ENCODE measurements around the gene PM20D2.

Gene PM20D2

GRCh38 chr6:89145091-89145955 lies 532 bp upstream of the PM20D2 start:
- Histone ChIP-seq H3K9me3 (ENCODE audit: control insufficient read depth in 1 of 2, low read length in 2 of 2) (no peaks in the 10 kb centered on the region), H3K4me3 (ENCODE audit: low read depth in 1 of 2, low read length in 2 of 2) (peak overlapping the region; percentile 84 to 86), H3K27me3 (ENCODE audit: control insufficient read depth in 1 of 2, insufficient read depth in 2 of 2, low read length in 2 of 2) (no peaks in the 10 kb centered on the region), H3K36me3 (ENCODE audit: control insufficient read depth in 1 of 2, insufficient read depth in 2 of 2, low read length in 2 of 2) (peaks cover 0 to 3% of the 10 kb centered on the region in 2 donors), H3K4me1 (ENCODE audit: control insufficient read depth in 1 of 2, insufficient read depth in 2 of 2, low read length in 2 of 2) (peaks cover 0 to 13% of the 10 kb centered on the region in 2 donors), H3K27ac (ENCODE audit: low read depth, low read length) (peak overlapping the region; percentile 68), H3K9ac (ENCODE audit: low read depth in 1 of 2, low read length in 2 of 2) (peak overlapping the region; percentile 62 to 83)

GRCh38 chr6:89146718-89147700 lies 1.2 kb downstream of the PM20D2 start:
- H3K4me3 ChIP-seq (ENCODE audit: low read depth in 1 of 2, low read length in 2 of 2), result peak overlapping the region; percentile 84 to 86
- H3K9me3 ChIP-seq (ENCODE audit: control insufficient read depth in 1 of 2, low read length in 2 of 2), result no peaks in the 10 kb centered on the region
- H3K9ac ChIP-seq (ENCODE audit: low read depth in 1 of 2, low read length in 2 of 2), result peak overlapping the region; percentile 62 to 83
- H3K27ac ChIP-seq (ENCODE audit: low read depth, low read length), result peak overlapping the region; percentile 68
- peaks cover 0 to 3% of the 10 kb centered on the region in 2 donors for H3K36me3 ChIP-seq (ENCODE audit: control insufficient read depth in 1 of 2, insufficient read depth in 2 of 2, low read length in 2 of 2)
- peaks cover 0 to 8% of the 10 kb centered on the region in 2 donors for H3K4me1 ChIP-seq (ENCODE audit: control insufficient read depth in 1 of 2, insufficient read depth in 2 of 2, low read length in 2 of 2)
- H3K27me3 ChIP-seq (ENCODE audit: control insufficient read depth in 1 of 2, insufficient read depth in 2 of 2, low read length in 2 of 2), result no peaks in the 10 kb centered on the region

GRCh38 chr6:89148016-89148750 lies 2.3 kb downstream of the PM20D2 start:
- Histone ChIP-seq H3K4me3 (ENCODE audit: low read depth in 1 of 2, low read length in 2 of 2) (no peak overlapping the region), H3K4me1 (ENCODE audit: control insufficient read depth in 1 of 2, insufficient read depth in 2 of 2, low read length in 2 of 2) (peaks cover 0 to 8% of the 10 kb centered on the region in 2 donors), H3K27ac (ENCODE audit: low read depth, low read length) (no peak overlapping the region), H3K9ac (ENCODE audit: low read depth in 1 of 2, low read length in 2 of 2) (no peak overlapping the region), H3K36me3 (ENCODE audit: control insufficient read depth in 1 of 2, insufficient read depth in 2 of 2, low read length in 2 of 2) (peaks cover 0 to 3% of the 10 kb centered on the region in 2 donors), H3K9me3 (ENCODE audit: control insufficient read depth in 1 of 2, low read length in 2 of 2) (no peaks in the 10 kb centered on the region), H3K27me3 (ENCODE audit: control insufficient read depth in 1 of 2, insufficient read depth in 2 of 2, low read length in 2 of 2) (no peaks in the 10 kb centered on the region)

DNA sequence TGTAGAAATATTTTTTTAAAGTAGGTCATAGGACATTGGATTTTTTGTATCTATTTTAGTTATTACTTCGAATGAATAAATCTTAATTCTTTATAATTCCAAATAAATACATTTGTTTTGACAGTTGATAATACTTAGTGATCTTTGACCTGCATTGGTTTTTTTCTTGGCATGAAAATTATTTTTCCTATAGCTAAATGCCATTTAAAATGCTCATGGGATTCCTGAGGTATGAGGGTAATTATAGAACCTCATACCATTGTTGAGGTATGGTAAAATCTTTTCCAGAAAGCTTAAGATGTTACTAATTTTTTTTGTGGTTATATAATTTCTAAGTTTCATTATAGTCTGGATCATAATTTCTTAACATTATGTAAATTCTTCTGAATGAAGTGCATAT lies 8.3 kb downstream of the PM20D2 start:
- H3K27ac ChIP-seq (ENCODE audit: low read depth, low read length), result no peak overlapping the region

DNA sequence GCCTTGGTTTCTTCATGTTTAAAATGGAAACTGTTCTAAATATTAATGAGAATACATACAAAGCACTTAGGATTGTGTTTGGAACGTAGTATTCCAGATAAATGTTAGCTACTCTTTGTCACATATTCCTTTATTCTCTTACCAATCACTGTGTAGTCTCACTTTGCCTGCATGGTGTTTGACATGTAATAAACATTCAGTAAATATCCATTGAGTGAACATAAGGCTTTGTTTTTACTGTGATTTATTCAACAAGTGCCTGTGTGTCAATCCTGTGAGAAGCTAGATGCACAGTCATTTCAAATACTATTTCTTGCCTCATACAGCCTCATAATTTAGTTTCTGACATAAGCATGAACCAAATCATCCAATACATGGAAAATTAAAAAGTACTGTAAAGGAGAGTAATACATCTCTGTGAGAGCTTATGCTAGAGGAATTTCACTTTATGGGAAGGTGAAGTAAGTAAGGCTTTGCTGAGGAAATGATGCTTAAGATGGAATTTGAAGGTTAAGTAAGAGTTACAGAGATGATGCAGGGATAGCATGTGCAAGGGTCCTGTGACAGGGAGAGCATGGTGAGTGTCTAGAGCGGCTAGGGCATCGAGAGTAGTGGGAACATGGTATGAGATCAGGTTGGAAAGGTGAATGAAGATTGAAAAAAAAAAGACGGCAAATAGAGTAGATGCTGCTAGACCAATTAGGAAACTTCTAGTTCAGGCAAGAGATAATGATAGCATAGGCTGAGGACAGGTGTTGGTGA lies 14.7 kb downstream of the PM20D2 start:
- no peak overlapping the region for H3K9ac ChIP-seq (ENCODE audit: low read depth in 1 of 2, low read length in 2 of 2)
- no peaks in the 10 kb centered on the region for H3K27me3 ChIP-seq (ENCODE audit: control insufficient read depth in 1 of 2, insufficient read depth in 2 of 2, low read length in 2 of 2)
- H3K27ac ChIP-seq (ENCODE audit: low read depth, low read length), result no peak overlapping the region
- H3K4me3 ChIP-seq (ENCODE audit: low read depth in 1 of 2, low read length in 2 of 2), result no peak overlapping the region
- H3K4me1 ChIP-seq (ENCODE audit: control insufficient read depth in 1 of 2, insufficient read depth in 2 of 2, low read length in 2 of 2), result no peaks in the 10 kb centered on the region
- H3K9me3 ChIP-seq (ENCODE audit: control insufficient read depth in 1 of 2, low read length in 2 of 2), result no peaks in the 10 kb centered on the region
- peaks cover 15 to 38% of the 10 kb centered on the region in 2 donors for H3K36me3 ChIP-seq (ENCODE audit: control insufficient read depth in 1 of 2, insufficient read depth in 2 of 2, low read length in 2 of 2)

More for the DNA sequence above, 8.3 kb downstream of the PM20D2 start:
- Histone ChIP-seq H3K27me3 (ENCODE audit: control insufficient read depth in 1 of 2, insufficient read depth in 2 of 2, low read length in 2 of 2) (no peaks in the 10 kb centered on the region), H3K36me3 (ENCODE audit: control insufficient read depth in 1 of 2, insufficient read depth in 2 of 2, low read length in 2 of 2) (peaks cover 2 to 3% of the 10 kb centered on the region in 2 donors), H3K4me1 (ENCODE audit: control insufficient read depth in 1 of 2, insufficient read depth in 2 of 2, low read length in 2 of 2) (no peaks in the 10 kb centered on the region), H3K9me3 (ENCODE audit: control insufficient read depth in 1 of 2, low read length in 2 of 2) (no peaks in the 10 kb centered on the region), H3K4me3 (ENCODE audit: low read depth in 1 of 2, low read length in 2 of 2) (no peak overlapping the region), H3K9ac (ENCODE audit: low read depth in 1 of 2, low read length in 2 of 2) (no peak overlapping the region)

DNA sequence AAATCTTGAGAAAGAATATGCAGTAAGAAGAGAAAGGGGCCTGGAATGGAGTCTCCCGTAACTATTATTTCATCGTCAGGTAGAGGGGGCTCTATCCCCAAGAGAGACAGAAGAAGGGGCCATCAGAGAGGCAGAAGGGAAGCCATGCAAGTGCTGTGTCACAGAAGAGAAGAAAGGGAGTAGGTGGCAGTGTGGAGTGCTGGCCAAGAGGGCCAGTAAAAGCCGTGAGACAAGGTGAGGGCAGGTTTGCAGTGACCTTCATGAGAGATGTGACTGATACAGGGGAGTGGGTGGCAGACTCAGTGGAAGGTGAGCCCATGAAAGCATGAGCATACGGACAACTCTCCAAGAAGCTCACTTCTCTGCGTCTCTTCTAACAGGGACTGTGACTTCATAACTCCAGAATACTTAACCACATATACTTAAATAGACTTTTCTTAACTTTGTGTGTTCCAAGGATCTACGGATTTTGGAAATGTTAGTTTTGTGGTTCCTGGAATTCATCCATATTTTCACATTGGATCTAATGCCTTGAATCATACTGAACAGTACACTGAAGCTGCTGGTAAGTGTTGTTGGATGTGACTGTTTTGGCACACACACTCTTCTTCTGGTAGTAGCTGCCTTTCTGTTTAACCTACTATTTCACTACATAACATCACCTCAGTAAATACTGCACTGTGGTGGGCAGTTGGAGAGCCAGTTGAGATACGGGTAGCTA lies 15.6 kb downstream of the PM20D2 start:
- no peaks in the 10 kb centered on the region for H3K27me3 ChIP-seq (ENCODE audit: control insufficient read depth in 1 of 2, insufficient read depth in 2 of 2, low read length in 2 of 2)
- H3K9me3 ChIP-seq (ENCODE audit: control insufficient read depth in 1 of 2, low read length in 2 of 2), result no peaks in the 10 kb centered on the region
- H3K27ac ChIP-seq (ENCODE audit: low read depth, low read length), result peak overlapping the region; percentile 53
- H3K36me3 ChIP-seq (ENCODE audit: control insufficient read depth in 1 of 2, insufficient read depth in 2 of 2, low read length in 2 of 2), result peaks cover 15 to 38% of the 10 kb centered on the region in 2 donors
- H3K4me3 ChIP-seq (ENCODE audit: low read depth in 1 of 2, low read length in 2 of 2), result no peak overlapping the region
- H3K4me1 ChIP-seq (ENCODE audit: control insufficient read depth in 1 of 2, insufficient read depth in 2 of 2, low read length in 2 of 2), result no peaks in the 10 kb centered on the region
- no peak overlapping the region for H3K9ac ChIP-seq (ENCODE audit: low read depth in 1 of 2, low read length in 2 of 2)

DNA sequence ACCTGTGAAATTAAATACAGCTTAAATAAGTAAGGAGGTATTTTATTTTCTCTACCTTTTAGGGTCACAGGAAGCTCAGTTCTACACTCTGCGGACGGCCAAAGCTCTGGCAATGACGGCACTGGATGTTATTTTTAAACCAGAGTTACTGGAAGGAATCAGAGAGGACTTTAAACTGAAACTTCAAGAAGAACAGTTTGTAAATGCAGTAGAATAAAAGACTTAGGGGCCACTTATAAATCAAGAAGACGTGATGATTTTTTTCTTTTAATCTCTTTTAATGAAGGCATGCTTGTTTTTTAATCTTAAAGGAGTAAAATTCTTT lies 16.2 kb downstream of the PM20D2 start:
- Histone ChIP-seq H3K4me3 (ENCODE audit: low read depth in 1 of 2, low read length in 2 of 2) (no peak overlapping the region), H3K9me3 (ENCODE audit: control insufficient read depth in 1 of 2, low read length in 2 of 2) (no peaks in the 10 kb centered on the region), H3K27ac (ENCODE audit: low read depth, low read length) (peak overlapping the region; percentile 53), H3K36me3 (ENCODE audit: control insufficient read depth in 1 of 2, insufficient read depth in 2 of 2, low read length in 2 of 2) (peaks cover 15 to 38% of the 10 kb centered on the region in 2 donors), H3K27me3 (ENCODE audit: control insufficient read depth in 1 of 2, insufficient read depth in 2 of 2, low read length in 2 of 2) (no peaks in the 10 kb centered on the region), H3K4me1 (ENCODE audit: control insufficient read depth in 1 of 2, insufficient read depth in 2 of 2, low read length in 2 of 2) (no peaks in the 10 kb centered on the region), H3K9ac (ENCODE audit: low read depth in 1 of 2, low read length in 2 of 2) (no peak overlapping the region)

GRCh38 chr6:89172131-89172530 lies 26.3 kb downstream of the PM20D2 start:
- Histone ChIP-seq H3K4me3 (ENCODE audit: low read depth in 1 of 2, low read length in 2 of 2) (no peak overlapping the region), H3K4me1 (ENCODE audit: control insufficient read depth in 1 of 2, insufficient read depth in 2 of 2, low read length in 2 of 2) (no peaks in the 10 kb centered on the region), H3K9ac (ENCODE audit: low read depth in 1 of 2, low read length in 2 of 2) (no peak overlapping the region), H3K27ac (ENCODE audit: low read depth, low read length) (no peak overlapping the region), H3K9me3 (ENCODE audit: control insufficient read depth in 1 of 2, low read length in 2 of 2) (no peaks in the 10 kb centered on the region), H3K36me3 (ENCODE audit: control insufficient read depth in 1 of 2, insufficient read depth in 2 of 2, low read length in 2 of 2) (no peaks in the 10 kb centered on the region), H3K27me3 (ENCODE audit: control insufficient read depth in 1 of 2, insufficient read depth in 2 of 2, low read length in 2 of 2) (no peaks in the 10 kb centered on the region)

DNA sequence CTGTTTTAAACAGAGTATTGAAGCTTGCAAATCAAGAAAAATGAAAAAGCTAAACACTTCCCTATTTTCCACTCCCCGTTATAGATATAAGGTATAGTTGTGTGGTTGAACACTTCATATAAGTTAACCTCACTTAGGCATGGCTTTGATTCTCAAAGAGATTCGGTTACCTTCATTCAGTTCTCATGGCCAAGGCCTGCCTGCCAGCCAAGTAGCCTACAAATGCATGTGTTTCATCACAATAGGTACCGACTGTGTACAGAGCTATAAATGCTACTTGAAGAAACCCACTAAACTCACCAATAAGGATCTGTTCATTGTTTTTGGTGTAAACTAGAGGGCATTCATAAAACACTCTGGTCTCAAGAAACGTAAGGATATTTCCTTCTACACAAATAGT lies 27.8 kb downstream of the PM20D2 start:
- Histone ChIP-seq H3K4me3 (ENCODE audit: low read depth in 1 of 2, low read length in 2 of 2) (no peak overlapping the region), H3K27me3 (ENCODE audit: control insufficient read depth in 1 of 2, insufficient read depth in 2 of 2, low read length in 2 of 2) (no peaks in the 10 kb centered on the region), H3K27ac (ENCODE audit: low read depth, low read length) (no peak overlapping the region), H3K36me3 (ENCODE audit: control insufficient read depth in 1 of 2, insufficient read depth in 2 of 2, low read length in 2 of 2) (no peaks in the 10 kb centered on the region), H3K4me1 (ENCODE audit: control insufficient read depth in 1 of 2, insufficient read depth in 2 of 2, low read length in 2 of 2) (no peaks in the 10 kb centered on the region), H3K9ac (ENCODE audit: low read depth in 1 of 2, low read length in 2 of 2) (no peak overlapping the region), H3K9me3 (ENCODE audit: control insufficient read depth in 1 of 2, low read length in 2 of 2) (no peaks in the 10 kb centered on the region)
